HG02938 (cell line): ENCODE measurements around the gene SORL1.

Experiments used
- ATAC-seq: cut with Tn5 transposase; IDR thresholded peaks from one replicate; pipeline ENCODE4 v1.9.1; 2021; ENCODE audit warnings: mild to moderate bottlenecking, moderate library complexity; ENCODE audit not compliant: unreplicated experiment

The SORL1 gene

GRCh38 chr11:121452609-121453150, 566 bp downstream of the SORL1 start, which contains the start of gene SORL1-AS1:
Gene SORL1-AS1 (minus strand): TSS chr11:121452967.
- peak; percentile 11 for ATAC-seq

- ATAC-seq = no peak
Measured at GRCh38 chr11:121453589-121454299, 1.6 kb downstream of the SORL1 start.

- no peak for ATAC-seq
Measured at GRCh38 chr11:121455115-121455514, 3.0 kb downstream of the SORL1 start.

GRCh38 chr11:121456151-121456550, 4.0 kb downstream of the SORL1 start:
- no peak for ATAC-seq

GRCh38 chr11:121456816-121457431, 4.8 kb downstream of the SORL1 start:
- ATAC-seq = no peak

GRCh38 chr11:121458551-121458950, 6.4 kb downstream of the SORL1 start:
- ATAC-seq = no peak

GRCh38 chr11:121459413-121460017, 7.4 kb downstream of the SORL1 start:
- ATAC-seq = no peak

GRCh38 chr11:121460941-121461514, 8.9 kb downstream of the SORL1 start:
- no peak for ATAC-seq

GRCh38 chr11:121461843-121462242, 9.7 kb downstream of the SORL1 start:
- no peak for ATAC-seq

GRCh38 chr11:121463689-121464335, 11.7 kb downstream of the SORL1 start:
- peak; percentile 1 for ATAC-seq

- peak; percentile 41 for ATAC-seq
Measured at GRCh38 chr11:121464352-121464946, 12.3 kb downstream of the SORL1 start.

- ATAC-seq = no peak
Measured at GRCh38 chr11:121465709-121466062, 13.6 kb downstream of the SORL1 start.

- no peak for ATAC-seq
Measured at GRCh38 chr11:121466063-121466794, 14.1 kb downstream of the SORL1 start.

GRCh38 chr11:121467471-121467870, 15.4 kb downstream of the SORL1 start:
- no peak for ATAC-seq

- peak; percentile 47 for ATAC-seq
Measured at GRCh38 chr11:121467965-121468364, 15.9 kb downstream of the SORL1 start.

GRCh38 chr11:121469910-121470309, 17.8 kb downstream of the SORL1 start:
- ATAC-seq = no peak

- ATAC-seq = no peak
Measured at GRCh38 chr11:121471167-121471566, 19.1 kb downstream of the SORL1 start.

- no peak for ATAC-seq
Measured at GRCh38 chr11:121472312-121472711, 20.2 kb downstream of the SORL1 start.

- no peak for ATAC-seq
Measured at GRCh38 chr11:121473064-121473777, 21.1 kb downstream of the SORL1 start.
